Ishikawa (cell line): ENCODE measurements around the gene NTRK3.

ENCODE experiments used
- CEBPB ChIP-seq: IDR thresholded peaks from 2 replicates; pipeline ENCODE4 v1.6.1; 2012
- CREB1 ChIP-seq: IDR thresholded peaks from 2 replicates; pipeline ENCODE4 v1.6.1; 2012; ENCODE audit warnings: low read depth
- EGR1 ChIP-seq: IDR thresholded peaks from 2 replicates; pipeline ENCODE4 v1.6.1; 2012
- EP300 ChIP-seq: IDR thresholded peaks from 2 replicates; pipeline ENCODE4 v1.6.1; 2012; ENCODE audit warnings: borderline replicate concordance
- FOXM1 ChIP-seq: IDR thresholded peaks from 2 replicates; pipeline ENCODE4 v1.6.1; 2012; ENCODE audit warnings: low read depth, borderline replicate concordance
- MAX ChIP-seq: IDR thresholded peaks from 2 replicates; pipeline ENCODE4 v1.6.1; 2012
- NFIC ChIP-seq: IDR thresholded peaks from 2 replicates; pipeline ENCODE4 v1.6.1; 2012
- RAD21 ChIP-seq: IDR thresholded peaks from 2 replicates; pipeline ENCODE4 v1.6.1; 2012; ENCODE audit warnings: low read depth
- TAF1 ChIP-seq: IDR thresholded peaks from 2 replicates; pipeline ENCODE4 v1.6.1; 2012; ENCODE audit warnings: low read depth, mild to moderate bottlenecking
- TCF12 ChIP-seq: IDR thresholded peaks from 2 replicates; pipeline ENCODE4 v1.6.1; 2012; ENCODE audit warnings: low read depth
- TEAD4 ChIP-seq: IDR thresholded peaks from 2 replicates; pipeline ENCODE4 v1.6.1; 2012
- YY1 ChIP-seq: IDR thresholded peaks from 2 replicates; pipeline ENCODE4 v1.6.1; 2012; ENCODE audit warnings: low read depth
- ZBTB7A ChIP-seq: IDR thresholded peaks from 2 replicates; pipeline ENCODE4 v1.6.1; 2012; ENCODE audit warnings: low read depth
- TF ChIP-seq, protein P1 (sequence below): IDR thresholded peaks from 2 replicates; pipeline ENCODE4 v1.6.1; 2012; ENCODE audit warnings: low read depth, mild to moderate bottlenecking
- TF ChIP-seq, protein P2 (sequence below): IDR thresholded peaks from 2 replicates; pipeline ENCODE4 v1.6.1; 2012

The NTRK3 gene

DNA sequence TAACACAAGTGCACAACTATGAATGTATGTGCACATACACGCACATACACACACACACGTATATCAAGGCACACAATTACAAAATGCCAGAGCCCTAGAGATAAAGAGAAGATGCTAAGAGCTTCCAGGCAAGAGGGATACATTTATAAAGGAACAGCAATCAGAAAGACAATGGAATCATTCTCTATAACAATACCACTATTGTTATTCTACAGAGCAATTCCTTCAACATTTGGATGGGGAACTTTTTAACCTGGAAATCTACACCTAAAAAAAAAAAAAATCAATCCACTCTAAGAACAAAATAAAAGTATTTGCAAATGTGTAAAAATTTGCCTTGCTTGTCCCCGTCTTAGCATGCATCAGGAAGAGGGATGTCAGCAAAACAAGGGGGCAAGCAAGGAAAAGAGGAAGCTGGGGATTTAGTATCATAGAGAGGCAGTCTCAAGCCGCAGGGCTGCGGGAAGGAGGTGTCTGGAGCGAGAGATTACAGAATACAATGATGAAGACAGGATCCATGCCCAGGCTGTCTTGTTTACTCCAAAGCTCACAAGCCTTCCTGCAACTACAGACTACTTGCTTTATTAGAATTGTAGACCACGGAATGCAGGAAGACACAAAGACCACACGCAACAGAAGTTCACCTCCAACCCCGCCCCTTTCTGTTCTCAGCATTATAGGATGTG lies 220.2 kb downstream of the NTRK3 start:
- TF ChIP-seq, protein P1, sequence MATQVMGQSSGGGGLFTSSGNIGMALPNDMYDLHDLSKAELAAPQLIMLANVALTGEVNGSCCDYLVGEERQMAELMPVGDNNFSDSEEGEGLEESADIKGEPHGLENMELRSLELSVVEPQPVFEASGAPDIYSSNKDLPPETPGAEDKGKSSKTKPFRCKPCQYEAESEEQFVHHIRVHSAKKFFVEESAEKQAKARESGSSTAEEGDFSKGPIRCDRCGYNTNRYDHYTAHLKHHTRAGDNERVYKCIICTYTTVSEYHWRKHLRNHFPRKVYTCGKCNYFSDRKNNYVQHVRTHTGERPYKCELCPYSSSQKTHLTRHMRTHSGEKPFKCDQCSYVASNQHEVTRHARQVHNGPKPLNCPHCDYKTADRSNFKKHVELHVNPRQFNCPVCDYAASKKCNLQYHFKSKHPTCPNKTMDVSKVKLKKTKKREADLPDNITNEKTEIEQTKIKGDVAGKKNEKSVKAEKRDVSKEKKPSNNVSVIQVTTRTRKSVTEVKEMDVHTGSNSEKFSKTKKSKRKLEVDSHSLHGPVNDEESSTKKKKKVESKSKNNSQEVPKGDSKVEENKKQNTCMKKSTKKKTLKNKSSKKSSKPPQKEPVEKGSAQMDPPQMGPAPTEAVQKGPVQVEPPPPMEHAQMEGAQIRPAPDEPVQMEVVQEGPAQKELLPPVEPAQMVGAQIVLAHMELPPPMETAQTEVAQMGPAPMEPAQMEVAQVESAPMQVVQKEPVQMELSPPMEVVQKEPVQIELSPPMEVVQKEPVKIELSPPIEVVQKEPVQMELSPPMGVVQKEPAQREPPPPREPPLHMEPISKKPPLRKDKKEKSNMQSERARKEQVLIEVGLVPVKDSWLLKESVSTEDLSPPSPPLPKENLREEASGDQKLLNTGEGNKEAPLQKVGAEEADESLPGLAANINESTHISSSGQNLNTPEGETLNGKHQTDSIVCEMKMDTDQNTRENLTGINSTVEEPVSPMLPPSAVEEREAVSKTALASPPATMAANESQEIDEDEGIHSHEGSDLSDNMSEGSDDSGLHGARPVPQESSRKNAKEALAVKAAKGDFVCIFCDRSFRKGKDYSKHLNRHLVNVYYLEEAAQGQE: no peak
- no peak for TF ChIP-seq ZBTB7A

- TF ChIP-seq FOXM1 (no peak), CEBPB (no peak), RAD21 (no peak), TEAD4 (no peak), EGR1 (no peak), MAX (no peak), CREB1 (no peak), YY1 (no peak), TAF1 (no peak), NFIC (no peak), ZBTB7A (no peak), TCF12 (no peak), EP300 (no peak)
- TF ChIP-seq, protein P1: no peak
- TF ChIP-seq, protein P2, sequence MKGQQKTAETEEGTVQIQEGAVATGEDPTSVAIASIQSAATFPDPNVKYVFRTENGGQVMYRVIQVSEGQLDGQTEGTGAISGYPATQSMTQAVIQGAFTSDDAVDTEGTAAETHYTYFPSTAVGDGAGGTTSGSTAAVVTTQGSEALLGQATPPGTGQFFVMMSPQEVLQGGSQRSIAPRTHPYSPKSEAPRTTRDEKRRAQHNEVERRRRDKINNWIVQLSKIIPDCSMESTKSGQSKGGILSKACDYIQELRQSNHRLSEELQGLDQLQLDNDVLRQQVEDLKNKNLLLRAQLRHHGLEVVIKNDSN: no peak
These were observed 221.2 kb downstream of the NTRK3 start for GRCh38 chr15:88035381-88035780.

GRCh38 chr15:88032787-88033186 lies 223.8 kb downstream of the NTRK3 start:
- TF ChIP-seq MAX (no peak), TEAD4 (no peak), CREB1 (no peak), TAF1 (no peak), CEBPB (no peak), RAD21 (no peak), YY1 (no peak), FOXM1 (no peak), EP300 (no peak), NFIC (no peak), EGR1 (no peak), TCF12 (no peak), ZBTB7A (no peak)
- TF ChIP-seq, protein P1: no peak
- TF ChIP-seq, protein P2: no peak

DNA sequence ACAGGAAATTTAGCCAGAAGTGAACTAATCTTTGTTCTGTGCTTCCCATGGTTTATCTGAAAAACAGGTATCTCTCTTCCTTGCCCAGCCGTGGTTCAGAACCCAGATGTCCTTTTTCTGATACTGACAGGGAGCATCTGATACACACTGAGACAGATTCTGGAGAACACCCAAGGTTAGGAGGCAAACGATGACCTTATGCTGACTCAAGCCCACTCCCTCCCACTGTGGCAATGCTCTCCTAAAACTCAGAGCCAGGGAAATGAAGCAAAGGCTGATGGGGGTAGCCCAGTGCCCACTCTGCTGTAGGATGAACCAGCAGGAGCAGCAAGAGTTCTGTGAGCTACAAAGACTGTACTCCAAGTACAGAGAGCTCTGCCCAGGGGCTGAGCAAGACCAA lies 225.1 kb downstream of the NTRK3 start:
- TF ChIP-seq EP300 (no peak), NFIC (no peak), TCF12 (no peak), TAF1 (no peak), MAX (no peak), FOXM1 (no peak), CEBPB (no peak), YY1 (no peak), RAD21 (no peak), CREB1 (no peak), EGR1 (no peak), TEAD4 (no peak), ZBTB7A (no peak)
- TF ChIP-seq, protein P2: no peak
- TF ChIP-seq, protein P1: no peak
